ENCODE measurements around the gene CPTP. TPM values are rescaled to one million over a fixed set of nuclear protein-coding genes. Genes with fewer than 3 reads are reported as not detected.

Gene CPTP
- total RNA-seq, 2 donors from 2014 or later, result 45.4 to 60.2 TPM

GRCh38 chr1:1336931-1337792 is 12.6 kb downstream of the CPTP start:
- intact Hi-C loops (cut with DNase I), result no loop called here
- Histone ChIP-seq H3K27ac (no peak overlapping the region), H3K4me3 (no peak overlapping the region), H3K9ac (ENCODE audit: low read depth in 2 of 2, low read length in 2 of 2) (no peak overlapping the region), H3K27me3 (no peaks in the 10 kb centered on the region), H3K36me3 (no peaks in the 10 kb centered on the region), H3K9me3 (no peaks in the 10 kb centered on the region), H3K4me1 (no peaks in the 10 kb centered on the region)
- no peak for TF ChIP-seq CTCF (IDR thresholded peaks at IDR 0.05)
- no peak for DNase-seq

DNA sequence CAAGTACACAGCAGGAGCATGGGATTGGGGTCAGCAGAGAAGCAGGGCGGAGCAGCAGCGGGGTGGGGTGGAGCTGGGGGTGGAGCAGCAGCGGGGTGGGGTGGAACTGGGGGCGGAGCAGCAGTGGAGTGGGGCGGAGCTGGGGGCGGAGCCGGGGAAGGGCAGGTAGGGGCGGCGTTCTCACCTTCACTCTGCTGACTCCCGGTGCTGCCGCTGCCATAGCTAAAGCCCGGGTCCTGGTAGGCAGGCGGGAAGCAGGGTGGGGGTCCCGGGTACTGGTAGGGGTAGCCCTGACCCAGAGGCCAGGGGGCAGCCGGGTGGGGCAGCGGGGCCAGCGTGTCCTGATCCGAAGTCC is 13.2 kb downstream of the CPTP start:
- intact Hi-C loops (cut with DNase I), result no loop called here
- no peaks in the 10 kb centered on the region for H3K27me3 ChIP-seq
- no peak overlapping the region for H3K27ac ChIP-seq
- H3K4me3 ChIP-seq, result no peak overlapping the region
- no peaks in the 10 kb centered on the region for H3K36me3 ChIP-seq
- H3K9ac ChIP-seq (ENCODE audit: low read depth in 2 of 2, low read length in 2 of 2), result no peak overlapping the region
- peak; percentile 72 for DNase-seq
- no peaks in the 10 kb centered on the region for H3K4me1 ChIP-seq
- no peak for TF ChIP-seq CTCF (IDR thresholded peaks at IDR 0.05)
- H3K9me3 ChIP-seq, result no peaks in the 10 kb centered on the region

DNA sequence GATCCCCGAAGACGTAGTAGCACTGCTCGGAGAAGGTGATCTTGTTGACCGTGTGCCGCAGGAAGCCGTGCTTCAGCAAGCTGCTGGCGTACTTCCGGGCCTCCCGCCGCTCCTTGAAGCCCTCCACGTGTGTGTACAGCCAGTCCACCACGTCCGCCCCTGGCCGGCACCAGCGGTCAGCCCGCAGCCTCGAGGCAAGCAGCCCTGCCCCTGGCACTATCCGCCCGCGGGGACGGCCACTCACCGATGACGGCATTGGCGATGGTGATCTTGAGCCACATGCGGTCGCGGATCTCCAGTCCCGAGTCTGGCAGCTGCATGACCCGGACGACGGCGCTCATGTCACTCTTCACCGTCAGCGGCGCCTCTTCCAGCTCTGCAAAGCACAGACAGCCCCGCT is 13.7 kb downstream of the CPTP start:
- Histone ChIP-seq H3K27me3 (no peaks in the 10 kb centered on the region), H3K36me3 (no peaks in the 10 kb centered on the region), H3K9ac (ENCODE audit: low read depth in 2 of 2, low read length in 2 of 2) (no peak overlapping the region), H3K4me1 (no peaks in the 10 kb centered on the region), H3K4me3 (no peak overlapping the region), H3K27ac (no peak overlapping the region), H3K9me3 (no peaks in the 10 kb centered on the region)
- no peak for TF ChIP-seq CTCF (IDR thresholded peaks at IDR 0.05)
- DNase-seq, result no peak
- intact Hi-C loops (cut with DNase I), result no loop called here

DNA sequence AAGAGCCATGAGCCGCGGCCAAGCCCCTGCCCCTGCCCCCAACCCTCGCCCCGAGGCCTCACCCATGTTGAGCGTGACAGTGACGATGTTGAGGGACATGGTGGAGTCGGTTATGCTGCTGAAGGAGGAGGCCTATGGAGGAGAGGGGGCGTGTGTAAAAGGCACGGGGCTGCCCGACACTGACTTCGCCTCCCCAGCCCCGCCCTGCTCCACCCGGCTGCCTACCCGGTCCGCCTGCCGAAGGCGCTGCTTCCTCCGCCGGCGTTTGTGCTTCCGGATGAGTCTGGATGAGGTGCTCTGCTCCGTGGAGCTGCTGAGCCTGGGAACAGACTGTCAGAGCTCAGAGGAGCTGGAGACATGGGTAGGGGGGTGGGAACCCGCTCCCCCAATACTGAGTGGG is 15.6 kb downstream of the CPTP start:
- Histone ChIP-seq H3K4me1 (peaks cover 5% of the 10 kb centered on the region), H3K27ac (no peak overlapping the region), H3K4me3 (no peak overlapping the region), H3K9ac (ENCODE audit: low read depth in 2 of 2, low read length in 2 of 2) (no peak overlapping the region), H3K9me3 (no peaks in the 10 kb centered on the region), H3K36me3 (no peaks in the 10 kb centered on the region), H3K27me3 (no peaks in the 10 kb centered on the region)
- intact Hi-C loops (cut with DNase I), result no loop called here
- TF ChIP-seq CTCF (IDR thresholded peaks at IDR 0.05), result no peak
- no peak for DNase-seq

- no peak for DNase-seq
- Histone ChIP-seq H3K9ac (ENCODE audit: low read depth in 2 of 2, low read length in 2 of 2) (no peak overlapping the region), H3K4me3 (no peak overlapping the region), H3K27me3 (no peaks in the 10 kb centered on the region), H3K36me3 (no peaks in the 10 kb centered on the region), H3K27ac (no peak overlapping the region), H3K4me1 (peaks cover 9% of the 10 kb centered on the region), H3K9me3 (no peaks in the 10 kb centered on the region)
- TF ChIP-seq CTCF (IDR thresholded peaks at IDR 0.05), result no peak
- intact Hi-C loops (cut with DNase I), result no loop called here
Observed at GRCh38 chr1:1340791-1341548, 16.4 kb downstream of the CPTP start.

Data from colonic mucosa (tissue), 4 donors.